ENCODE measurements around the gene GLIPR1L1. TPM values are rescaled to one million over a fixed set of nuclear protein-coding genes. Genes with fewer than 3 reads are reported as not detected.

Gene GLIPR1L1
- total and polyA plus RNA-seq, 2 donors (not counting 1 experiment from before 2014, with no cell fraction given), result not detected

DNA sequence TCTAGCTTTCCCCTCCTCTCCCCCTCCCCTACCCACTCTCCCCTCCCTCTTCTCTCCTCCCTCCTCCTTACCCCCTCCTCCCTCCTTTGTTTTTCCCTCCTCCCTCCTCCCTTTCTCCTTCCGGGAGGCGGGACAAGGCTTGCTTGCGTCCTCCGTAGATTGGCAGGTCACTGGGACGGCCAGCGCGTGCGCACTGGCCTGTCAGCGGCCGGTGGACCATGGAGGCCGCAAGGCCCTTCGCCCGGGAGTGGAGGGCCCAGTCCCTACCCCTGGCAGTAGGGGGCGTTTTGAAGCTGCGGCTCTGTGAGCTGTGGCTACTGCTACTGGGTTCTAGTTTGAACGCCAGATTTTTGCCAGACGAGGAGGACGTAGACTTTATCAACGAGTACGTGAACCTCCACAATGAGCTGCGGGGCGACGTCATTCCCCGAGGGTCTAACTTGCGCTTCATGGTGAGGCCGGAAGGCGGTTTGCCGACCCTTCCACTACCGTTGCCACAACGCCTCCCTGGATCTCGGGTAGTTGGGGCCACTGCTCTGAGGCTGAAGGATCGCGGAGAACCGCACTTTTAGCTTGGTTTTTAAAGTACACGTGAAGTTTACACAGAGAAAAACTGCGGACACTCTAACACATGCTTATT lies 56.5 kb downstream of the GLIPR1L1 start, which contains the start of gene GLIPR1L2:
GLIPR1L2 (plus strand) TSS at position 191 of the 640 bp plus-strand sequence; CDS start at position 219, 28 bp downstream.
- Histone ChIP-seq H3K36me3 (ENCODE audit: control insufficient read depth, insufficient read depth, low read length) (no peaks in the 10 kb centered on the region), H3K4me2 (ENCODE audit: extremely low read depth, insufficient read depth, low read length) (peak within 1 kb of the TSS; percentile 88), H3K4me3 (replicated peaks in 1 of 4; ENCODE audit: control extremely low read depth in 1 of 4, insufficient read depth in 1 of 4, low read depth in 3 of 4, low read length in 4 of 4) (peak within 1 kb of the TSS; percentile 65 to 81 (median 70)), H3K27ac (ENCODE audit: insufficient read depth, low read length) (peak within 1 kb of the TSS; percentile 96), H4K20me1 (ENCODE audit: control insufficient read depth, extremely low read depth, insufficient read depth, low read length) (no peaks in the 10 kb centered on the region), H3K9ac (ENCODE audit: insufficient read depth, low read length) (peak within 1 kb of the TSS; percentile 80), H3K4me1 (ENCODE audit: control insufficient read depth, extremely low read depth, insufficient read depth, low read length) (no peaks in the 10 kb centered on the region), H3K9me3 (ENCODE audit: control insufficient read depth, insufficient read depth, low read depth, low read length) (no peaks in the 10 kb centered on the region), H3K79me2 (ENCODE audit: control insufficient read depth, insufficient read depth, low read length) (no peaks in the 10 kb centered on the region), H2AFZ (ENCODE audit: low read length) (peak within 1 kb of the TSS; percentile 100), H3K27me3 (ENCODE audit: control insufficient read depth, insufficient read depth, low read length) (no peaks in the 10 kb centered on the region)
- TF ChIP-seq EZH2 (IDR thresholded peaks at IDR 0.05; ENCODE audit: low read length, missing control alignments) (no peak), CTCF (conservative IDR thresholded peaks at IDR 0.05 in 1 of 2, IDR thresholded peaks at IDR 0.05 in 1 of 2; ENCODE audit: low read depth in 1 of 2, low read length in 2 of 2) (peak; percentile 88 to 94)
- peak; percentile 98 for DNase-seq (ENCODE audit: low read depth in 2 of 2)

GRCh38 chr12:75404231-75404630 lies 69.8 kb downstream of the GLIPR1L1 start:
- H3K79me2 ChIP-seq (ENCODE audit: control insufficient read depth, insufficient read depth, low read length), result no peaks in the 10 kb centered on the region
- no peaks in the 10 kb centered on the region for H4K20me1 ChIP-seq (ENCODE audit: control insufficient read depth, extremely low read depth, insufficient read depth, low read length)
- no peaks in the 10 kb centered on the region for H3K9me3 ChIP-seq (ENCODE audit: control insufficient read depth, insufficient read depth, low read depth, low read length)
- no peaks in the 10 kb centered on the region for H3K4me1 ChIP-seq (ENCODE audit: control insufficient read depth, extremely low read depth, insufficient read depth, low read length)
- H3K36me3 ChIP-seq (ENCODE audit: control insufficient read depth, insufficient read depth, low read length), result no peaks in the 10 kb centered on the region
- H3K27ac ChIP-seq (ENCODE audit: insufficient read depth, low read length), result no peak overlapping the region
- H3K27me3 ChIP-seq (ENCODE audit: control insufficient read depth, insufficient read depth, low read length), result no peaks in the 10 kb centered on the region
- no peak overlapping the region for H2AFZ ChIP-seq (ENCODE audit: low read length)
- no peak for DNase-seq (ENCODE audit: low read depth in 2 of 2)
- no peak overlapping the region for H3K4me2 ChIP-seq (ENCODE audit: extremely low read depth, insufficient read depth, low read length)
- H3K4me3 ChIP-seq (replicated peaks in 1 of 4; ENCODE audit: control extremely low read depth in 1 of 4, insufficient read depth in 1 of 4, low read depth in 3 of 4, low read length in 4 of 4), result no peak overlapping the region
- no peak overlapping the region for H3K9ac ChIP-seq (ENCODE audit: insufficient read depth, low read length)
- TF ChIP-seq EZH2 (IDR thresholded peaks at IDR 0.05; ENCODE audit: low read length, missing control alignments) (no peak), CTCF (conservative IDR thresholded peaks at IDR 0.05 in 1 of 2, IDR thresholded peaks at IDR 0.05 in 1 of 2; ENCODE audit: low read depth in 1 of 2, low read length in 2 of 2) (no peak)

DNA sequence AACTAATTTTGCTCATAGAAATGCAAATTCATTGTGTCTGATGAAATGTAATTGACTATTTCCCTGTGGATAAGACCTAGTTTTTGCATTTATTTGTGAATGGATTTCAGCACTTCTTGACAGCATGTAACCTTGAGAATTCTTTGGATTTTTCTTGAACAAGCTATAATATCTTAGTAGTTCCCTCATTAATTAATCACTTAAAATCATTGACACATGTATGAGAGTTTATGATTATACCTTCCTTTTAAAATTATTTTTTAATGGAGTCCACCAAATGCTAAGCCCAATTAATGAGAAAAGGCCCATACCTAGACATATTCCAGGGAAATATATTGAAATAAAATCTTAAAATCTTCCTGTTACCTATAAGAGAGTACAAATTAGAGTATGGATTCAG lies 73.2 kb downstream of the GLIPR1L1 start:
- TF ChIP-seq EZH2 (IDR thresholded peaks at IDR 0.05; ENCODE audit: low read length, missing control alignments) (no peak), CTCF (conservative IDR thresholded peaks at IDR 0.05 in 1 of 2, IDR thresholded peaks at IDR 0.05 in 1 of 2; ENCODE audit: low read depth in 1 of 2, low read length in 2 of 2) (no peak)
- H3K79me2 ChIP-seq (ENCODE audit: control insufficient read depth, insufficient read depth, low read length), result no peaks in the 10 kb centered on the region
- DNase-seq (ENCODE audit: low read depth in 2 of 2), result no peak
- H2AFZ ChIP-seq (ENCODE audit: low read length), result no peak overlapping the region
- no peaks in the 10 kb centered on the region for H3K4me1 ChIP-seq (ENCODE audit: control insufficient read depth, extremely low read depth, insufficient read depth, low read length)
- no peaks in the 10 kb centered on the region for H3K27me3 ChIP-seq (ENCODE audit: control insufficient read depth, insufficient read depth, low read length)
- no peak overlapping the region for H3K9ac ChIP-seq (ENCODE audit: insufficient read depth, low read length)
- H3K27ac ChIP-seq (ENCODE audit: insufficient read depth, low read length), result no peak overlapping the region
- no peaks in the 10 kb centered on the region for H3K36me3 ChIP-seq (ENCODE audit: control insufficient read depth, insufficient read depth, low read length)
- no peak overlapping the region for H3K4me3 ChIP-seq (replicated peaks in 1 of 4; ENCODE audit: control extremely low read depth in 1 of 4, insufficient read depth in 1 of 4, low read depth in 3 of 4, low read length in 4 of 4)
- H4K20me1 ChIP-seq (ENCODE audit: control insufficient read depth, extremely low read depth, insufficient read depth, low read length), result no peaks in the 10 kb centered on the region
- no peaks in the 10 kb centered on the region for H3K9me3 ChIP-seq (ENCODE audit: control insufficient read depth, insufficient read depth, low read depth, low read length)
- H3K4me2 ChIP-seq (ENCODE audit: extremely low read depth, insufficient read depth, low read length), result no peak overlapping the region
